HepG2 (cell line): ENCODE data around the gene SREBF1. TPM values are rescaled to one million over a fixed set of nuclear protein-coding genes. Genes with fewer than 3 reads are reported as not detected.

Experiments
- AGO1 ChIP-seq: fragments of 200-400 bp; formaldehyde crosslinking; IDR thresholded peaks from 2 replicates; pipeline ENCODE4 v1.6.1; 2017; ENCODE audit warnings: mild to moderate bottlenecking, low read depth, low read length, moderate library complexity; ENCODE audit not compliant: poor library complexity, severe bottlenecking
- CAMTA2 ChIP-seq: sonication (generic); formaldehyde crosslinking; IDR thresholded peaks from 2 replicates; pipeline ENCODE4 v1.4.0; 2020; ENCODE audit warnings: mild to moderate bottlenecking, missing genetic modification reagents, borderline replicate concordance
- ELF4 ChIP-seq: sonication (generic); formaldehyde crosslinking; IDR thresholded peaks from 2 replicates; pipeline ENCODE4 v1.5.0; 2020; ENCODE audit warnings: missing genetic modification reagents, mild to moderate bottlenecking, moderate library complexity, borderline replicate concordance
- GLI4 ChIP-seq: sonication (generic); formaldehyde crosslinking; IDR thresholded peaks from 2 replicates; pipeline ENCODE4 v1.5.1; 2020; ENCODE audit warnings: missing genetic modification reagents, mild to moderate bottlenecking, moderate library complexity, borderline replicate concordance
- KLF9 ChIP-seq: IDR thresholded peaks from 2 replicates; pipeline ENCODE4 v1.6.1; 2016; ENCODE audit warnings: low read depth
- KMT2A ChIP-seq: sonication (generic); formaldehyde crosslinking; IDR thresholded peaks from 2 replicates; pipeline ENCODE4 v1.4.0; 2020; ENCODE audit warnings: missing genetic modification reagents
- MXI1 ChIP-seq: IDR thresholded peaks from 3 replicates; pipeline ENCODE4 v1.6.1; 2012; ENCODE audit warnings: low read depth, low read length, inconsistent platforms, borderline replicate concordance
- NR1H2 ChIP-seq: sonication (generic); formaldehyde crosslinking; IDR thresholded peaks from 2 replicates; pipeline ENCODE4 v1.8.1; 2022; ENCODE audit warnings: low read depth, missing genetic modification reagents, borderline replicate concordance
- NR2C2 ChIP-seq: sonication (generic); formaldehyde crosslinking; IDR thresholded peaks from 2 replicates; pipeline ENCODE4 v1.4.0; 2020; ENCODE audit warnings: missing genetic modification reagents, mild to moderate bottlenecking, moderate library complexity, borderline replicate concordance
- NR3C1 ChIP-seq: sonication (generic); formaldehyde crosslinking; IDR thresholded peaks from 2 replicates; pipeline ENCODE4 v1.4.0; 2020; ENCODE audit warnings: missing genetic modification reagents
- SKI ChIP-seq: fragments of 450-650 bp; IDR thresholded peaks from one replicate; pipeline ENCODE4 v1.6.1; 2018; ENCODE audit warnings: mild to moderate bottlenecking; ENCODE audit not compliant: partially characterized antibody
- SP5 ChIP-seq: IDR thresholded peaks from 2 replicates; pipeline ENCODE4 v1.6.1; 2016; ENCODE audit warnings: low read depth, borderline replicate concordance
- SPEN ChIP-seq: sonication (generic); formaldehyde crosslinking; IDR thresholded peaks from 2 replicates; pipeline ENCODE4 v1.5.1; 2020; ENCODE audit warnings: low read depth, mild to moderate bottlenecking, missing genetic modification reagents
- SRSF9 ChIP-seq: fragments of 200-400 bp; formaldehyde crosslinking; IDR thresholded peaks from 2 replicates; pipeline ENCODE4 v1.6.1; 2018; ENCODE audit warnings: borderline replicate concordance, mild to moderate bottlenecking, low read depth, low read length; ENCODE audit not compliant: insufficient read depth, poor library complexity, severe bottlenecking
- ZBTB7B ChIP-seq: sonication (generic); formaldehyde crosslinking; IDR thresholded peaks from 2 replicates; pipeline ENCODE4 v1.4.0; 2020; ENCODE audit warnings: missing genetic modification reagents
- ZNF251 ChIP-seq: sonication (generic); formaldehyde crosslinking; IDR thresholded peaks from 2 replicates; pipeline ENCODE4 v1.9.0; 2021; ENCODE audit warnings: mild to moderate bottlenecking, missing genetic modification reagents
- polyA plus RNA-seq, 8 experiments: library from polyadenylated mRNA; depleted of rRNA in 3 of 8; stranded (reverse) in 7 of 8; unstranded in 1 of 8; fragments of >200 nt; fragmentation: Illumina TruSeq in 4 of 8; extraction: Trizol in 4 of 8; gene quantifications; 2 replicates each; pipeline versions ENCODE4 v1.2.1 to v1.2.3, GENCODE V29; 2011 to 2016; ENCODE audit warnings: low read depth in 4 of 8, missing spikeins in 1 of 8, mixed read lengths in 1 of 8; ENCODE audit not compliant: insufficient read depth in 1 of 8
- total RNA-seq, 5 experiments: library from RNA; depleted of rRNA; stranded (reverse); fragments of >200 nt; fragmentation: Illumina TruSeq; extraction: Trizol; gene quantifications; 2 replicates each; pipeline ENCODE4 v1.2.3, GENCODE V29; 2016; ENCODE audit warnings: low read depth in 1 of 5
- TF ChIP-seq, protein P1 (sequence below): sonication (generic); formaldehyde crosslinking; IDR thresholded peaks from 2 replicates; pipeline ENCODE4 v1.5.1; 2020; ENCODE audit warnings: mild to moderate bottlenecking, missing genetic modification reagents, borderline replicate concordance
- TF ChIP-seq, protein P2 (sequence below): sonication (generic); IDR thresholded peaks from 2 replicates; pipeline ENCODE4 v1.6.1; 2016; ENCODE audit warnings: low read depth, borderline replicate concordance
- TF ChIP-seq, protein P3 (sequence below): sonication (generic); formaldehyde crosslinking; IDR thresholded peaks from 2 replicates; pipeline ENCODE4 v1.8.0; 2022; ENCODE audit warnings: mild to moderate bottlenecking, missing genetic modification reagents
- TF ChIP-seq, protein P4 (sequence below), 2 experiments: sonication (generic) in 1 of 2; formaldehyde crosslinking in 1 of 2; IDR thresholded peaks; 2 replicates each; pipeline versions ENCODE4 v1.4.0 to v1.6.1; 2018 to 2020; ENCODE audit warnings: missing genetic modification reagents in 2 of 2, borderline replicate concordance in 1 of 2, low read depth in 1 of 2, mild to moderate bottlenecking in 1 of 2, missing biosample characterization in 1 of 2

Gene SREBF1
- total and polyA plus RNA-seq, 2 of the 13 experiments (the other 11 are each of a cell fraction or from before 2014, with no cell fraction given) = 34.3 to 38.0 TPM

DNA sequence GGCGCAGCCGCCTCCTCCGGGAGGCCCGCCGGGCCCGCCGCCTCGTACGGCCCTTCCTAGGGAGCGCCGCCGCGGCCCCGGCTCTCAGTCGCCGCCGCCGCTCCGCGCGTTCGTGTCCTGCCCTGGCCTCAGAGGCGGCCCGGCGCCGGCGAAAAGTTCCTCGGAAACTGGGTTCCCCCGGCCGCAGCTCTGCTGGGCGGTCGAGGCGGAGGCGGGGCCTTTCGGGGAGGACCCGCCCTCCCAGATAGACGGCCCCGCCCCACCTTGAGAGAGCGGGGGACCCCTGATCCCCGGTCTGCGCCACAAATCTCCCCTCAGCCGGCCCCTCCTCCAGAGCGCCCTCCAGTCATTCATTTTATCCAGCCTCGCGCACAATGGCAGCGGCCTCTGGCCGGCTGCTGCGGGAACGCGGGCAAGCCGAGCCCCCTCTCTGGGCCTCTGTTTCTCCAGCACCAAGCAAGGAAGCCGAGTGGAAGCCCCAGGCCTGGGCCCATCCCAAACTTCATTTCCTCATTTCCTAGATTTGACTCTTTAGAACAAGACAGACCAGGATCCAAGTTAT, at the start of gene SREBF1 (continued):
- TF ChIP-seq, protein P1, sequence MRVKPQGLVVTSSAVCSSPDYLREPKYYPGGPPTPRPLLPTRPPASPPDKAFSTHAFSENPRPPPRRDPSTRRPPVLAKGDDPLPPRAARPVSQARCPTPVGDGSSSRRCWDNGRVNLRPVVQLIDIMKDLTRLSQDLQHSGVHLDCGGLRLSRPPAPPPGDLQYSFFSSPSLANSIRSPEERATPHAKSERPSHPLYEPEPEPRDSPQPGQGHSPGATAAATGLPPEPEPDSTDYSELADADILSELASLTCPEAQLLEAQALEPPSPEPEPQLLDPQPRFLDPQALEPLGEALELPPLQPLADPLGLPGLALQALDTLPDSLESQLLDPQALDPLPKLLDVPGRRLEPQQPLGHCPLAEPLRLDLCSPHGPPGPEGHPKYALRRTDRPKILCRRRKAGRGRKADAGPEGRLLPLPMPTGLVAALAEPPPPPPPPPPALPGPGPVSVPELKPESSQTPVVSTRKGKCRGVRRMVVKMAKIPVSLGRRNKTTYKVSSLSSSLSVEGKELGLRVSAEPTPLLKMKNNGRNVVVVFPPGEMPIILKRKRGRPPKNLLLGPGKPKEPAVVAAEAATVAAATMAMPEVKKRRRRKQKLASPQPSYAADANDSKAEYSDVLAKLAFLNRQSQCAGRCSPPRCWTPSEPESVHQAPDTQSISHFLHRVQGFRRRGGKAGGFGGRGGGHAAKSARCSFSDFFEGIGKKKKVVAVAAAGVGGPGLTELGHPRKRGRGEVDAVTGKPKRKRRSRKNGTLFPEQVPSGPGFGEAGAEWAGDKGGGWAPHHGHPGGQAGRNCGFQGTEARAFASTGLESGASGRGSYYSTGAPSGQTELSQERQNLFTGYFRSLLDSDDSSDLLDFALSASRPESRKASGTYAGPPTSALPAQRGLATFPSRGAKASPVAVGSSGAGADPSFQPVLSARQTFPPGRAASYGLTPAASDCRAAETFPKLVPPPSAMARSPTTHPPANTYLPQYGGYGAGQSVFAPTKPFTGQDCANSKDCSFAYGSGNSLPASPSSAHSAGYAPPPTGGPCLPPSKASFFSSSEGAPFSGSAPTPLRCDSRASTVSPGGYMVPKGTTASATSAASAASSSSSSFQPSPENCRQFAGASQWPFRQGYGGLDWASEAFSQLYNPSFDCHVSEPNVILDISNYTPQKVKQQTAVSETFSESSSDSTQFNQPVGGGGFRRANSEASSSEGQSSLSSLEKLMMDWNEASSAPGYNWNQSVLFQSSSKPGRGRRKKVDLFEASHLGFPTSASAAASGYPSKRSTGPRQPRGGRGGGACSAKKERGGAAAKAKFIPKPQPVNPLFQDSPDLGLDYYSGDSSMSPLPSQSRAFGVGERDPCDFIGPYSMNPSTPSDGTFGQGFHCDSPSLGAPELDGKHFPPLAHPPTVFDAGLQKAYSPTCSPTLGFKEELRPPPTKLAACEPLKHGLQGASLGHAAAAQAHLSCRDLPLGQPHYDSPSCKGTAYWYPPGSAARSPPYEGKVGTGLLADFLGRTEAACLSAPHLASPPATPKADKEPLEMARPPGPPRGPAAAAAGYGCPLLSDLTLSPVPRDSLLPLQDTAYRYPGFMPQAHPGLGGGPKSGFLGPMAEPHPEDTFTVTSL (CRISPR knock-in tag) = no peak
- TF ChIP-seq MXI1 (no peak), NR2C2 (CRISPR knock-in tag) (no peak; the same call in 1 of the 2 replicates), KMT2A (CRISPR knock-in tag) (no peak), SP5 (CRISPR knock-in tag) (no peak; the same call in none of the 2 replicates), NR1H2 (CRISPR knock-in tag) (no peak), ELF4 (CRISPR knock-in tag) (no peak), SPEN (no peak), SRSF9 (no peak), KLF9 (no peak), CAMTA2 (CRISPR knock-in tag) (no peak), NR3C1 (CRISPR knock-in tag) (no peak), GLI4 (0 out of 2 replicates have a peak, but pooled peaks have one; percentile 4), AGO1 (peak; percentile 0), ZBTB7B (CRISPR knock-in tag) (peak; percentile 19; the same call in 1 of the 2 replicates), SKI (no peak), ZNF251 (no peak)
- TF ChIP-seq, protein P2, sequence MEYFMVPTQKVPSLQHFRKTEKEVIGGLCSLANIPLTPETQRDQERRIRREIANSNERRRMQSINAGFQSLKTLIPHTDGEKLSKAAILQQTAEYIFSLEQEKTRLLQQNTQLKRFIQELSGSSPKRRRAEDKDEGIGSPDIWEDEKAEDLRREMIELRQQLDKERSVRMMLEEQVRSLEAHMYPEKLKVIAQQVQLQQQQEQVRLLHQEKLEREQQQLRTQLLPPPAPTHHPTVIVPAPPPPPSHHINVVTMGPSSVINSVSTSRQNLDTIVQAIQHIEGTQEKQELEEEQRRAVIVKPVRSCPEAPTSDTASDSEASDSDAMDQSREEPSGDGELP = no peak
- TF ChIP-seq, protein P3, sequence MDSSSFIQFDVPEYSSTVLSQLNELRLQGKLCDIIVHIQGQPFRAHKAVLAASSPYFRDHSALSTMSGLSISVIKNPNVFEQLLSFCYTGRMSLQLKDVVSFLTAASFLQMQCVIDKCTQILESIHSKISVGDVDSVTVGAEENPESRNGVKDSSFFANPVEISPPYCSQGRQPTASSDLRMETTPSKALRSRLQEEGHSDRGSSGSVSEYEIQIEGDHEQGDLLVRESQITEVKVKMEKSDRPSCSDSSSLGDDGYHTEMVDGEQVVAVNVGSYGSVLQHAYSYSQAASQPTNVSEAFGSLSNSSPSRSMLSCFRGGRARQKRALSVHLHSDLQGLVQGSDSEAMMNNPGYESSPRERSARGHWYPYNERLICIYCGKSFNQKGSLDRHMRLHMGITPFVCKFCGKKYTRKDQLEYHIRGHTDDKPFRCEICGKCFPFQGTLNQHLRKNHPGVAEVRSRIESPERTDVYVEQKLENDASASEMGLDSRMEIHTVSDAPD (CRISPR knock-in tag) = no peak
- TF ChIP-seq, protein P4, sequence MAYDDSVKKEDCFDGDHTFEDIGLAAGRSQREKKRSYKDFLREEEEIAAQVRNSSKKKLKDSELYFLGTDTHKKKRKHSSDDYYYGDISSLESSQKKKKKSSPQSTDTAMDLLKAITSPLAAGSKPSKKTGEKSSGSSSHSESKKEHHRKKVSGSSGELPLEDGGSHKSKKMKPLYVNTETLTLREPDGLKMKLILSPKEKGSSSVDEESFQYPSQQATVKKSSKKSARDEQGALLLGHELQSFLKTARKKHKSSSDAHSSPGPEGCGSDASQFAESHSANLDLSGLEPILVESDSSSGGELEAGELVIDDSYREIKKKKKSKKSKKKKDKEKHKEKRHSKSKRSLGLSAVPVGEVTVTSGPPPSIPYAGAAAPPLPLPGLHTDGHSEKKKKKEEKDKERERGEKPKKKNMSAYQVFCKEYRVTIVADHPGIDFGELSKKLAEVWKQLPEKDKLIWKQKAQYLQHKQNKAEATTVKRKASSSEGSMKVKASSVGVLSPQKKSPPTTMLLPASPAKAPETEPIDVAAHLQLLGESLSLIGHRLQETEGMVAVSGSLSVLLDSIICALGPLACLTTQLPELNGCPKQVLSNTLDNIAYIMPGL (CRISPR knock-in tag; IDR thresholded peaks at IDR 0.05; ENCODE audit: borderline replicate concordance in 1 of 2, low read depth in 1 of 2) = peak in 1 of 2 experiments; percentile 10; a peak in 1 of 4 replicates
